ENCODE data around the gene CARM1.

DNA sequence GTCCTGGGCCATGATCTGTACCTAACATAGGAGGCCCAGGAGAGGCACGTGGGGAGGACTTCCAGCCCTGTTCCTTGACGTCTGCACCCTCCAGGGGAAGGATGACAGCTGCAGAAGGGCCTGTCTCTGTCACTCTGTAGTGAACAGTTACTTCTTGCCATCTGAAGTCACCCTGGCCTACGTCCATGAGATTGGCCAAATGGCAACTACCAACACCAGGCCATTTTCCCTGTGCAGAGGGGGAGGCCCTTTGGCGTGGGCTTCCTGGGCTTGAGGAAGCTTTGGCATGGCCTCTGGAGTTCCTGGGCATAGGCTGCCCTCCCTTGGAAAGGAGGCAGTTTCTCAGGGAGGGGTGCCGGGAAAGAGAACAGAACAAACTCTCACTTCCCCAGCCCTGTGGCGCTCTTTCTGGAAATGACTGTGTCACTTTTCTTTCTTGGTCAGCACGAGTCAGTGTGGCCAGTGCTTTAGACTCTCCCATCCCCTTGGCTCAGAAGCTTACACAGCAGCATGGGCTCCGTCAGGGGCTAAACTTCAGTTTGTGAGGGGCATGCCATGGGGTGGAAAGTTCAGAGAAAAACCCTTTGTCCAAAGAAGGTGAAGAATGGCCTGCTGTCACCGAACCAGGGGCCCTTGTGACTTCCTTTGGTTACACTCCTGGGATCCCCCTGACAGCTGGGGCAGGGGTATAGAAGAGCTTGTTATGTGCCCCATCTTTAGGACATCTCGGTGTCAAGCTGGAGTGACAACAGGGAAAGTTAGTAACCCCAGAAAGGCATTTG is 5.3 kb downstream of the CARM1 start:
- TF ChIP-seq POLR2A (IDR thresholded peaks at IDR 0.05), result no peak
- TF ChIP-seq, protein P1, sequence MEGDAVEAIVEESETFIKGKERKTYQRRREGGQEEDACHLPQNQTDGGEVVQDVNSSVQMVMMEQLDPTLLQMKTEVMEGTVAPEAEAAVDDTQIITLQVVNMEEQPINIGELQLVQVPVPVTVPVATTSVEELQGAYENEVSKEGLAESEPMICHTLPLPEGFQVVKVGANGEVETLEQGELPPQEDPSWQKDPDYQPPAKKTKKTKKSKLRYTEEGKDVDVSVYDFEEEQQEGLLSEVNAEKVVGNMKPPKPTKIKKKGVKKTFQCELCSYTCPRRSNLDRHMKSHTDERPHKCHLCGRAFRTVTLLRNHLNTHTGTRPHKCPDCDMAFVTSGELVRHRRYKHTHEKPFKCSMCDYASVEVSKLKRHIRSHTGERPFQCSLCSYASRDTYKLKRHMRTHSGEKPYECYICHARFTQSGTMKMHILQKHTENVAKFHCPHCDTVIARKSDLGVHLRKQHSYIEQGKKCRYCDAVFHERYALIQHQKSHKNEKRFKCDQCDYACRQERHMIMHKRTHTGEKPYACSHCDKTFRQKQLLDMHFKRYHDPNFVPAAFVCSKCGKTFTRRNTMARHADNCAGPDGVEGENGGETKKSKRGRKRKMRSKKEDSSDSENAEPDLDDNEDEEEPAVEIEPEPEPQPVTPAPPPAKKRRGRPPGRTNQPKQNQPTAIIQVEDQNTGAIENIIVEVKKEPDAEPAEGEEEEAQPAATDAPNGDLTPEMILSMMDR (IDR thresholded peaks at IDR 0.05), result no peak

Measured in stomach (tissue), 4 donors.